Stimulated activated CD8-positive, alpha-beta memory T cell treated with anti-CD3 and anti-CD28 coated beads, Interleukin-12 subunit alpha, Interleukin-12 subunit beta, amount 100 ng/mL, for 24 hours (primary cell): ENCODE results near the gene AMH.

Source experiments
- DNase-seq: peaks from one replicate; pipeline ENCODE4 v3.0.0-alpha.2; 2020; ENCODE audit errors: extremely low read depth

AMH gene

GRCh38 chr19:2249880-2250765 is 1.0 kb downstream of the AMH start:
- DNase-seq = no peak

GRCh38 chr19:2250766-2251105 is 1.6 kb downstream of the AMH start:
- DNase-seq = no peak

- no peak for DNase-seq
Measured at GRCh38 chr19:2251106-2252054, 2.3 kb downstream of the AMH start.

GRCh38 chr19:2252055-2252796 is 3.1 kb downstream of the AMH start:
- no peak for DNase-seq

GRCh38 chr19:2252797-2253105 is 3.6 kb downstream of the AMH start:
- DNase-seq = no peak

GRCh38 chr19:2253106-2254063 is 4.3 kb downstream of the AMH start:
- no peak for DNase-seq

DNA sequence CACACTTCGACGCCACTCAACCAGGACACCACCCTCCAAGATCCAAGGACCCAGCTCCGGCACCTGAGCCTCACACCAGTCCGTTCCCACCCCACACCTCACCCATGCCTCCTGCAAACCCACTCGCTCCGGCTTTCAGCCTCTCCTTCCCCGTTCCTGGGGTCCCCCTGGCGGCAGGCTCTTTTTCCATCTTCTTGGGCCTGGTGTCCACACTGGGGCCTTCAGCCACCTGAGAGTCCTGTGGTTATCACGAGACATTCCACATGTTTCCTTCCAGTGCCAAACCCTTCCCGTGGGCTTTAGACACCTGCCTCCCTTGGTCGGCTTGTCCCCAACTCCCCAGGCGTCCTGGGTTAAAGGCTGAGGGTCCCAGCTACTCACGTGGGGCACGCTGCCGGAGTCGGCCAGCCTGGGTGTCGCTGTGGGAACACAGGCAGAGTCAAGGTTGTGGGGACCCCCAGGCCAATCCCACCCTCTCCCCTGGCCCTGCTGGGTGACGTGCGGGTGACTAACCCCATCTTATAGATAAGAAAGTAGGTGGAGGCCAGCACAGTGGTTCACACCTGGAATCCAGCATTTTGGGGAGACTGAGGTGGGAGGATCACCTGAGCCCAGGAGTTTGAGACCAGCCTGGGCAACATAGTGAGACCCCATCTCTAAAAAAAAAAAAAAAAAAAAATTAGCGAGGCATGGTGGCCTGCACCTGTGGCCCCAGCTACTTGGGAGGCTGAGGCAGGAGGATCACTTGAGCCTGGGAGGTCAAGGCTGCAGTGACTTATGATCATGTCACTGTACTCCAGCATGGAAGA is 5.1 kb downstream of the AMH start:
- no peak for DNase-seq

DNA sequence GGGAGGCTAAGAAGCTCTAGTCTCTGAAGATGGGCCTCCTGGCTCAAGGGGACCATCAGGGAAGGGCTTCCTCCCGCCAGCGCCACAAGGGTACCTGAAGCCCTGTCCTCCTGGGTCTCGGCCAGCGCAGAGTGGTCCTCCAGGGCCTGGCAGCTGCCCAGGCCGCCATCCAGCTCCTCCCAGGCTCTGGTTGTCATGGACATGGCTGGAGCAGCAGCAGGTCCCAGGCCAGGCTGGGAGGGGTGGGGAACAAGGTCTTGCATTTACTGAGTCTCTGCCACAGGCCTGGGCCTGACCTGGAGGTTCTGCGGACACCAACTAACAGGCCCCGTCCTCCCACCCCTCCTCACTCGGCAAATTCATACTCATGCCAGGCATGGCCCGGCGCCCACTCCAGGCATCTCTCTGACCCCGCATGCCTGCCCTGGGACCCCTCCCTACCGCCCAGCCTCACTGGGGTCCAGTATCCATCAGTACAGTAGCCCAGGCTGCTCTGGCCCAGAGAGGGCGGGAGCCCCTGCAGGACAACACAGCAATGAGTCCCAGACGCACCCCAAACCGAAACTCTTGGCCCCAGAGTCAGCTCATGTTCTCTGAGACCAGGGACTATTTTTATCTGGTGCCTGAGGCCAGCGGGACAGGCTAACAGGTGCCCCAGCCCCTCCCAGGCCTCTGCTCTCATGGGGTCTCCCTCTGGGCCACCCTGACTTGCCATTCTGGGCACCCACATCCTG is 6.2 kb downstream of the AMH start:
- DNase-seq = no peak

DNA sequence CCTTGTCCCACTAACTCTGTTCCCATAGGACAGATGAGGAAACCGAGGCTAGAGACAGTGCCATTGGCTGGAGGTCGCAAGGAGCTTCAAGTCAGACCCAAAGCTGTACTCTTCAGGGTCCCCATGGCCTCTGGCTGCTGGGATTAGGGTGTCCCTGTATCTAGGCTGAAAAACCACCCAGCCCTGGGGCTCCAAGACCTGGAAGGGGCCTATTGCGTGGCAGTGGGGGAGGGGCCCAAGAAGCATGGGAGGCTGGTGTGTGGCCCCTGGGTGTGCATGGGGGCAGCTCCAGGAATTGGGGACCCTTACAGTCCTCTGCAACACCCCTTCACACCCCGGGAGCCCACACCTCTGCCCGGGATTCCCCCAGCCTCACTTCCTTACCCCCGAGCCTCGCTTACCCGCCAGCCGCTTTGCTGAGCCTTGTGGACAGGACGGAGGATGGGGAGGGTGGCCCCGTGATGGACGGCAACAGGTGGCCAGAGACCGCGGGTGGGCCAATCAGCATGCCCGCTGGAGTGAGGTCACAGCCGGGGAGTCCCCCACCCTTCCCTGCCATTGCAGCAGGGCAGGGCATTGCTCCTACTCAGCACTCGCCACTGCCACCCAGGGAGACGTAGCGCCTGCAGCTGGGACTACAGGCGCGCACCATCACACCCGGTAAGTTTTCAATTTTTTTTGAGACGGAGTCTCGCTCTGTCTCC is 7.0 kb downstream of the AMH start, which contains the start of gene JSRP1:
TSS of gene JSRP1 (minus strand) at position 436 of the 704 bp plus-strand sequence. CDS start 1,103 bp downstream, outside the sequence.
- no peak for DNase-seq

- DNase-seq = no peak
Measured at GRCh38 chr19:2259336-2259735, 10.2 kb downstream of the AMH start.

- DNase-seq = no peak
Measured at GRCh38 chr19:2260341-2260805, 11.2 kb downstream of the AMH start.

DNA sequence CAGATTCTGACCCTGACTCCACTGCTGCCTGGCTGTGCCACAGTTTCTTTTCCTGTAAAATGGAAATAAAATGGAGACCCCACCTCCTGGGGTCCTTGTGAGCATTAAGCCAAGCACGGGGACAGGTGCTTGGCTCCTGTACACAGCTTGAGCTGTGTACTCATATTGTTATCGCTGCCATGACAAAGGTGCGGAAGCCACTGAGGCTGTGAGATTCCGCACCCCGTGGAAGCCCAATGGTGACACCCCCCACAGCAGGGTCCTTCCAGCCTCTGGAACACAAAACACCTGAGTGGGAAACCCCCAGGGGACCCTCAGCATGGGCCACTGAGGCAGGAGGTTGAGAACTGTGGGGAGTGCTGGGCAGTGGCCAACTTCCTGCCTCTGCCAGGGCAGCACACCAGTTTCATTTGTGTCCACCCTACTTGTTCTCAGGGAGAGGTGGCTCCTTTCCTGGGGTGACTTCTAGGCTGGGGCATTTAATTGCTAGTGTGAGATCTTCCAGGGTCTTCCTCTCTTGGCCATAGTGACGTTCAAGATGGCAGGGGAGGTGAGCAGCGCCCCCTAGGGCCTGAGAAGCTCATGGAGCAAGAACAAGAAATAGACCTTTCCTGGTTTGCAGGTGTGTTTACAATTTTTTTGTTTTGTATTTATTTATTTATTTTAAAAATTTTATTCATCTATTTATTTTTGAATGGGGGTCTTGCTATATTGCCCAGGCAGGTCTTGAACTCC is 12.5 kb downstream of the AMH start:
- DNase-seq = no peak

GRCh38 chr19:2266183-2266993 is 17.3 kb downstream of the AMH start:
- DNase-seq = no peak

DNA sequence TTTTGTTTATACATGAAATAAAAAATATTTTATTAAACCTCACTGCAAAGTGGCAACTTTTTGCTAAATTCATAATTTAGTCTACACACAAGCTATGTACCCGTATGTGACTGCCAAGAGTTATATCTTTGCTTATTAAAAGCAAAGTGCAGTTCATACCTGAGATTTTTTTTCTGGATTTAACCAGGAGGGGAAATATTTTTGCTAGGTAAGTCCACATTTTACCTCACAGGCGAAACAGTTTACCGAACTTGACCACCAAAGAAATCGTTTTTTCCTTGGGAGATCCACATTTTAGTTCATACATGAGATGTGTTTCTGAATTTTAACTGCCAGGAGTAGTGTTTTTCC is 19.3 kb downstream of the AMH start:
- no peak for DNase-seq

DNA sequence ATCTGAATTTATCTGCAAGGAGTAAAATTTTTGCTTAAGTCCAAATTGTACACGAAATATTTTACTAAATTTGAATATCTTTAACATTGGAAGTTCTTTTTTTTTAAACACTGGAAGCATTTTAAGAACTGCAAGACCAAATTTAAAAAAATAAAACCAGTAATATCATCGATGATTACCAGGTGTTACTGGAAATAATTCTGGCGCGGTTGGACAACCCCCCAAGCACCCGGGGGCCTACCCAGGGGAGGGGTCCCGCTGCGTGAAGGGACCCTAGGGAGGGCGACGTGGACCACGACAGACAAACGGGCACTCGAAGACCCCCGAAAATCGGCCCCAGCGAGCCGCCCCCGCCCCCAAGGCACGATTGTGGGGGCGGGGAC is 19.7 kb downstream of the AMH start:
- DNase-seq = no peak

DNA sequence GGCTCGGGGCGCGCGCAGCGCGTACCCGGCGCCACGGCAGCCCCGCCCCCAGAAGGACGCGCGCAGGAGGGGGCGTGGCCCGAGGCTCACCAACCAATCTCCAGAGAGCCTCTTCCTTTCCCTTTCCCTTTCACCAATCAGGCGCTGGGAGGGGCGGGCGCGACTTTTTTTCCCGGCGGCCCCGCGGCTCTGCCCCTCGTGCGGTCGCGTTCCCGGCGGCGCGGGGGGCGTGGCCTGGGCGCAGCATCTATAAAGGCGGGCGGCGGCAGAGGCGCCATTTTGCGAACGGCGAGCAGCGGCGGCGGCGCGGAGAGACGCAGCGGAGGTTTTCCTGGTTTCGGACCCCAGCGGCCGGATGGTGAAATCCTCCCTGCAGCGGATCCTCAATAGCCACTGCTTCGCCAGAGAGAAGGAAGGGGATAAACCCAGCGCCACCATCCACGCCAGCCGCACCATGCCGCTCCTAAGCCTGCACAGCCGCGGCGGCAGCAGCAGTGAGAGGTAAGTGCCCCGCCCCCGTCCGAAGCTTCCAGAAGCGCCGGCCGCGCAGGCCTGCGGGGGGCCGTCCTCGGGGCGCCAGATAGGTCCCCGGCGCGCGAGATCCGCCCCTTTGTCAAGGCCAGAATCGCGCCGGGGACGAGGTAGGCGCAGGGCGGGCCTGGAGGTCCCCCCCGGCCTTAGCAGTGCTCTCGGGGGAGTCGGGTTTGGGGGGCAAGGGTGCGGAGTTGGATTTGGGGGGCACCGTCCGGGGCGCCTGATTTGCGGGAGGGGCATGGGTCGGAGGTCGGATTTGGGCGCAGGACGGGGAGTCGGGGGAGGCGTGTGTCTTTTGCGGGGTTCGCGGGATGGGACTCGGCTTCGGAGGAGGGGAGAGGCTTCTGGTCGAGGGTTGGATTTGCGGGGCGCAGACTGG is 20.4 kb downstream of the AMH start:
- peak; percentile 96 for DNase-seq
